WERI-Rb-1 (cell line): ENCODE measurements around the gene USP24.
"Not testable (repeated sequence)": the region's sequence is repeated elsewhere in the genome, so short reads cannot be mapped to it uniquely, and the experiment has no call there.

Experiments
- DNase-seq: peaks from one replicate; pipeline ENCODE4 v3.0.0-alpha.2; 2020
- H3K27ac ChIP-seq: fragments of 250-450 bp; sonication (Bioruptor Pico); 2 replicates; pipeline ENCODE4 v1.5.1; 2020; ENCODE audit warnings: mild to moderate bottlenecking, moderate library complexity
- H3K27me3 ChIP-seq: fragments of 250-450 bp; sonication (Bioruptor Pico); 2 replicates; pipeline ENCODE4 v1.5.1; 2021; ENCODE audit warnings: mild to moderate bottlenecking, low read depth, moderate library complexity; ENCODE audit not compliant: insufficient read depth, severe bottlenecking
- H3K36me3 ChIP-seq: fragments of 250-450 bp; sonication (Bioruptor Pico); 2 replicates; pipeline ENCODE4 v1.5.1; 2020; ENCODE audit warnings: mild to moderate bottlenecking, moderate library complexity
- H3K4me3 ChIP-seq: 2 replicates; pipeline ENCODE4 v1.5.1; 2011; ENCODE audit warnings: low read depth, mild to moderate bottlenecking, control low read depth, low read length
- H3K9me3 ChIP-seq: fragments of 250-450 bp; sonication (Bioruptor Pico); 2 replicates; pipeline ENCODE4 v1.5.1; 2021; ENCODE audit warnings: mild to moderate bottlenecking, moderate library complexity; ENCODE audit not compliant: severe bottlenecking
- TF ChIP-seq, protein P1 (sequence below): IDR thresholded peaks from 2 replicates; pipeline ENCODE4 v1.5.1; 2011; ENCODE audit warnings: low read depth, mild to moderate bottlenecking, control low read depth, inconsistent platforms, low read length

USP24 gene

DNA sequence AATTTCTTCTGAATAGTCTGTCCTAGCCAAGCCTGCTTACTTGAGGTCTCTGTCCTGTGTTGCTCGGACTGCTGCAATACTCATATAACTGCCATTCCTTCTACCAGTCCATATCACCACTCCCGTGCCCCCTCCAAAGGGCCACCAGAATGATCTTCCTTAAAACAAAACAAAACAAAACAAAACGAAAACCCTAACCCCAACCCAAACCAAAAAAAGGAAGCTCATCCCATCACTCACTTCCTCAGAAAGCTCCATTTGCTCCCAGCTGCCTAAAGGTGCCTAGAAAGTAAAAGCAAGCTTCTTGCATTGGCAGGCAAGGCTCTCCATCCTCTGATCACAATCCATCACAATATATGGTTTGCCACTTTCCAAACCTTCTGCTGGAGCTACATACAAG lies 20.3 kb downstream of the USP24 start:
- DNase-seq = no peak
- Histone ChIP-seq H3K27me3 (no peaks in the 10 kb centered on the region), H3K36me3 (peaks cover 5% of the 10 kb centered on the region), H3K27ac (no peak overlapping the region), H3K9me3 (no peaks in the 10 kb centered on the region), H3K4me3 (no peak overlapping the region)
- TF ChIP-seq, protein P1, sequence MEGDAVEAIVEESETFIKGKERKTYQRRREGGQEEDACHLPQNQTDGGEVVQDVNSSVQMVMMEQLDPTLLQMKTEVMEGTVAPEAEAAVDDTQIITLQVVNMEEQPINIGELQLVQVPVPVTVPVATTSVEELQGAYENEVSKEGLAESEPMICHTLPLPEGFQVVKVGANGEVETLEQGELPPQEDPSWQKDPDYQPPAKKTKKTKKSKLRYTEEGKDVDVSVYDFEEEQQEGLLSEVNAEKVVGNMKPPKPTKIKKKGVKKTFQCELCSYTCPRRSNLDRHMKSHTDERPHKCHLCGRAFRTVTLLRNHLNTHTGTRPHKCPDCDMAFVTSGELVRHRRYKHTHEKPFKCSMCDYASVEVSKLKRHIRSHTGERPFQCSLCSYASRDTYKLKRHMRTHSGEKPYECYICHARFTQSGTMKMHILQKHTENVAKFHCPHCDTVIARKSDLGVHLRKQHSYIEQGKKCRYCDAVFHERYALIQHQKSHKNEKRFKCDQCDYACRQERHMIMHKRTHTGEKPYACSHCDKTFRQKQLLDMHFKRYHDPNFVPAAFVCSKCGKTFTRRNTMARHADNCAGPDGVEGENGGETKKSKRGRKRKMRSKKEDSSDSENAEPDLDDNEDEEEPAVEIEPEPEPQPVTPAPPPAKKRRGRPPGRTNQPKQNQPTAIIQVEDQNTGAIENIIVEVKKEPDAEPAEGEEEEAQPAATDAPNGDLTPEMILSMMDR = no peak

DNA sequence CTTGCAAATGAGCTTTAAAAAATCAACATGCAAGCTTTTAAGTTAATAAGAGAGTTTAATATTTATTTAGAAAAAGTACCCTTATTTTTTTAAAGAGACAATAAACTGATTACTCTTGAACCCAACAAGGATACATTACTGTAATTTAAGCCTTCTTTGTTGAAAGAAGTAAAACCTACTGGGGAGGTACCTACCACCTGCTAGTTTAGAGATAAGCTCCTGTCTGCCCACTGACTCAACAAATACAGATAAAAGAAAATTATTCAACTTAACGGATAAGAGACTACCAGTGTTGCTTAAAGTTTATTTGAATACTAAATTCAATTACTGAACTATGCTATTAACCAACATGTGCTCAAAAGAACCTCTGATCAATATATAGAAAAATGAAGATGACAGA lies 23.1 kb downstream of the USP24 start:
- TF ChIP-seq, protein P1 = no peak
- no peak for DNase-seq

DNA sequence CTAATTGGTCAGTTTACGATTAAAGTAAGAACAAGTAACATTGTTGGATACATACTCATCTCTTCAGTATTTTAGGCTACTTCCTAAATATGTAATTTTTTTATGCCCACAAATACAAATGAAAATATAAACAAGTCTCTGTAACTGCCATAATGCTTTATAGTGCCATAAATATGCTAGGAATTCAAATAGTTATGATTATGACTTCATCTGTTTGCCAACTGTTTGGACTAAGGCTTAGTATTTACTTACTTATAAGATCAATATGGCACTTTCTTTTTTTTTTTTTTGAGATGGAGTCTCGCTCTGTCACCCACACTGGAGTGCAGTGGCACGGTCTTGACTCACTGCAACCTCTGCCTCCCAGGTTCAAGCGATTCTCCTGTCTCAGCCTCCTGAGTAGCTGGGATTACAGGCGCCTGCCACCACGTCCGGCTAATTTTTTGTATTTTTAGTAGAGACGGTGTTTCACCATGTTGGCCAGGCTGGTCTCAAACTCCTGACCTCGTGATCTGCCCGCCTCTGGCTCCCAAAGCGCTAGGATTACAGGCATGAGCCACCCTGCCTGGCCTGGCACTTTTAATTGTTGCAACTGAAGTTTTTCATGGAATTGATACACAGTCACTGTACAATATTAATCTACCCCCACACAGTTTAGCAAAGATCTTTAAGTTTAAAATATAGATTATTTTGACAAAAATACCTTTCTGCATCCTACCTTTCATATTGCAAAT lies 23.8 kb downstream of the USP24 start:
- H3K36me3 ChIP-seq, H3K9me3 ChIP-seq, H3K4me3 ChIP-seq, H3K27me3 ChIP-seq: not testable (repeated sequence)
- DNase-seq = peak; percentile 53
- peak overlapping the region; percentile 32 for H3K27ac ChIP-seq

More for the DNA sequence above, 23.1 kb downstream of the USP24 start:
- Histone ChIP-seq H3K27ac (peak overlapping the region; percentile 32), H3K27me3 (no peaks in the 10 kb centered on the region), H3K9me3 (no peaks in the 10 kb centered on the region), H3K36me3 (no peaks in the 10 kb centered on the region), H3K4me3 (no peak overlapping the region)

DNA sequence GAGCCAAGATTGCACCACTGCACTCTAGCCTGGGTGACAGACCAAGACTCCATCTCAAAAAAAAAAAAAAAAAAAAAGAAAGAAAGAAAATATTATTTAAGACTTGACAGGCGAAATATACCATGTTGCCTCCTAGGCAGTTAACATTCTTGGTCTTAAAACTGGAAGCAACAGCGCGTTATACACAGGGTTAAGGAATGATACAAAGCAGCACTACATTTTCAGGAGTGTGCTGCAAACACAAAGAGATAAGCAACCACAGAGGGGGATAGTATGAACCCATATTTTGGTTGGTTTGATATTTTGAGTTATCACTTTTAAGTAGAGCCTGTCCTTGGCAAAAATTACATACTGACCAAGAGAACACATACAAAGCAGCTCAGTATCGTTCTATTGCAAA lies 25.1 kb downstream of the USP24 start:
- no peak overlapping the region for H3K27ac ChIP-seq
- H3K27me3 ChIP-seq = no peaks in the 10 kb centered on the region
- H3K4me3 ChIP-seq = no peak overlapping the region
- TF ChIP-seq, protein P1 = no peak
- H3K9me3 ChIP-seq = no peaks in the 10 kb centered on the region
- H3K36me3 ChIP-seq = no peaks in the 10 kb centered on the region
- no peak for DNase-seq

DNA sequence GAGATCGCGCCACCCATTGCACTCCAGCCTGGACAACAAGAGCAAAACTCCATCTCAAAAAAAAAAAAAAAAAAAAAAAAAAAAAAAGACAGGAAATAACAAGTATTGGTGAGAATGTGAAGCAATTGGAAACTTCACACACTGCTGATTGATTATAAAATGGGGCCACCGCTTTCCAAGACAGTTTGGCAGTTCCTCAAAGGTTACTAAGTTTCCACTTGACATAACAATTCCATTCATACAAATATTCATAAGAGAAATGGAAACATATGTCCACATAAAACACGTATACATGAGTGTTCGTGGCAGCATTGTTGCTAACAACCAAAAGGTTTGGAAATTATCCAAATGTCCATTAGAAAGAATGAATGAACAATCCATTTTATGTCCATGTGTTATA lies 26.3 kb downstream of the USP24 start:
- H3K4me3 ChIP-seq = no peak overlapping the region
- H3K27me3 ChIP-seq = no peaks in the 10 kb centered on the region
- H3K9me3 ChIP-seq = peaks cover 5% of the 10 kb centered on the region
- peaks cover 2% of the 10 kb centered on the region for H3K36me3 ChIP-seq
- TF ChIP-seq, protein P1 = no peak
- no peak overlapping the region for H3K27ac ChIP-seq
- no peak for DNase-seq

DNA sequence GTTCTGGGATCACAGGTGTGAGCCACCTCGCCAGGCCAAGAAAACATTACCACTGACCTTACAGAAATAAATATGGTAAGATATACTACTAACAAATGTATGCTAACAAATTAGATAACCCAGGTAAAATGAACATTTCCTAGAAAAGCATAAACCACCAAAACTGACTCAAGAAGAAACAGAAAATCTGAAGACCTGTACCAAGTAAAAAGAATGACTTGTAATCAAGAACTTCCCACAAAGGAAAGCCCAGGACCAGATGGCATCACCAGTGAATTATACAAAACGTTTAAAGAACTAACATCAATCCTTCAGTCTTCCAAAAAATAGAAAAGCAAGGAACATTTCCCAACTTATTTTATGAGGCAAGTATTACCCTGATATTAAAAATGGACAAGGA lies 29.3 kb downstream of the USP24 start:
- Histone ChIP-seq H3K36me3 (peaks cover 2% of the 10 kb centered on the region), H3K27me3 (no peaks in the 10 kb centered on the region), H3K9me3 (peaks cover 6% of the 10 kb centered on the region), H3K4me3 (no peak overlapping the region), H3K27ac (no peak overlapping the region)
- TF ChIP-seq, protein P1 = no peak
- no peak for DNase-seq
